Prostate gland (tissue), 2 donors: Measurements from ENCODE around the gene IFI16. TPM values are rescaled to one million over a fixed set of nuclear protein-coding genes. Genes with fewer than 3 reads are reported as not detected.
"Not testable (repeated sequence)": the region's sequence is repeated elsewhere in the genome, so short reads cannot be mapped to it uniquely, and the experiment has no call there.

ENCODE experiments used
- DNase-seq: peaks from one replicate; pipeline ENCODE4 v3.0.0-alpha.2; 2019; ENCODE audit warnings: low spot score
- H3K27ac ChIP-seq, 2 donors: fragments of 200-600 bp; sonication (generic); 2 replicates each; pipeline ENCODE4 v1.5.1; 2017 to 2019
- H3K27me3 ChIP-seq: fragments of 200-600 bp; sonication (generic); replicated peaks from 2 replicates; pipeline ENCODE4 v1.5.1; 2019; ENCODE audit not compliant: insufficient read depth
- H3K36me3 ChIP-seq, 2 donors: fragments of 200-600 bp; sonication (generic); 1 replicate in 1 of 2; 2 replicates in 1 of 2; pipeline versions ENCODE4 v1.5.1 to v1.8.1; 2017 to 2019
- H3K4me1 ChIP-seq: fragments of 200-600 bp; sonication (generic); replicated peaks from 2 replicates; pipeline ENCODE4 v1.5.1; 2019
- H3K4me3 ChIP-seq, 2 donors: fragments of 200-600 bp; sonication (generic); 2 replicates each; pipeline ENCODE4 v1.5.1; 2017 to 2019
- H3K9me3 ChIP-seq: fragments of 200-600 bp; sonication (generic); 2 replicates; pipeline ENCODE4 v1.5.1; 2017
- CTCF ChIP-seq, 4 experiments: fragments of 200-600 bp in 2 of 4; fragments of 450-650 bp in 2 of 4; sonication (generic) in 2 of 4; IDR thresholded peaks; 1 replicate in 3 of 4; 2 replicates in 1 of 4; pipeline ENCODE4 v1.5.1; 2016 to 2019; ENCODE audit warnings: antibody characterized with exemption in 4 of 4, mild to moderate bottlenecking in 2 of 4, moderate library complexity in 2 of 4
- POLR2A ChIP-seq: fragments of 450-650 bp; IDR thresholded peaks from one replicate; pipeline ENCODE4 v1.6.1; 2016; ENCODE audit warnings: antibody characterized with exemption, mild to moderate bottlenecking
- POLR2AphosphoS5 ChIP-seq: sonication (generic); formaldehyde crosslinking; IDR thresholded peaks from one replicate; pipeline ENCODE4 v1.6.1; 2017; ENCODE audit warnings: antibody characterized with exemption
- WGBS: methylation state at CpG from one replicate; pipeline ENCODE4 v1.1.5; 2018; 5-methylcytosine and 5-hydroxymethylcytosine counted together
- intact Hi-C: fragments of 100-400 bp; cut with DNase I; formaldehyde crosslinking; loops from one replicate; pipeline ENCODE4 v1.14.2; 2022
- total RNA-seq, 2 donors: library from RNA; depleted of rRNA; stranded (reverse); fragments of >200 nt; gene quantifications; one replicate each; pipeline ENCODE4 v1.1.0, GENCODE V29; 2016

The IFI16 gene
- total RNA-seq, 2 donors from 2014 or later: 18.2 to 61.3 TPM

DNA sequence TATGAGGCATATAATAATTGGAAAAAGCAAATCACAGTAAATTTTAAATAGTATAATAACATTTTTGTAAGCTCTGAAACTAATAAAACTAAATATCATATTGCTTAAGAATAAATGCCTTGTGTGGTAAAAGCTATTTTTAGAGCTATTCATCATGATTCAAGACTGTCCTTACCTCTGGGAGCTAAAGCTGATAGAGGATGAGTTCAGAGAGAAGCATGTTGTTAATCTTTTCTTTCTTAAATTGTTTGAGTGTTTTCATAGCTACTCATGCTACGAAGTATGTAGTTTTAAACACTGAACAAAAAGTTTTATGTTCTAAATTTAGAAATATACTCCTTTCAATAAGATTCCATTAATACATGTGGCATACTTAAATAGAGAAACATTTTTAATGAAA lies 30.5 kb downstream of the IFI16 start:
- Histone ChIP-seq H3K4me1 (no peaks in the 10 kb centered on the region), H3K36me3 (no peaks in the 10 kb centered on the region), H3K27me3 (no peaks in the 10 kb centered on the region), H3K27ac (no peak overlapping the region), H3K4me3 (no peak overlapping the region), H3K9me3 (no peaks in the 10 kb centered on the region)
- 89% methylated on average over 1 of the region's 1 CpG for WGBS
- intact Hi-C loops: no loop called here
- TF ChIP-seq CTCF (IDR thresholded peaks at IDR 0.05): no peak
- no peak for TF ChIP-seq POLR2AphosphoS5
- TF ChIP-seq POLR2A: no peak
- no peak for DNase-seq

- H3K4me3 ChIP-seq: no peak overlapping the region
- WGBS: 88% methylated on average over 7 of the region's 7 CpGs
- H3K27me3 ChIP-seq: no peaks in the 10 kb centered on the region
- H3K27ac ChIP-seq: no peak overlapping the region
- TF ChIP-seq POLR2A (no peak), CTCF (IDR thresholded peaks at IDR 0.05) (no peak), POLR2AphosphoS5 (no peak)
- no peaks in the 10 kb centered on the region for H3K36me3 ChIP-seq
- intact Hi-C loops: no loop called here
- DNase-seq: no peak
- H3K9me3 ChIP-seq: no peaks in the 10 kb centered on the region
- H3K4me1 ChIP-seq: no peaks in the 10 kb centered on the region
These were observed 31.4 kb downstream of the IFI16 start for GRCh38 chr1:159040893-159041724.

DNA sequence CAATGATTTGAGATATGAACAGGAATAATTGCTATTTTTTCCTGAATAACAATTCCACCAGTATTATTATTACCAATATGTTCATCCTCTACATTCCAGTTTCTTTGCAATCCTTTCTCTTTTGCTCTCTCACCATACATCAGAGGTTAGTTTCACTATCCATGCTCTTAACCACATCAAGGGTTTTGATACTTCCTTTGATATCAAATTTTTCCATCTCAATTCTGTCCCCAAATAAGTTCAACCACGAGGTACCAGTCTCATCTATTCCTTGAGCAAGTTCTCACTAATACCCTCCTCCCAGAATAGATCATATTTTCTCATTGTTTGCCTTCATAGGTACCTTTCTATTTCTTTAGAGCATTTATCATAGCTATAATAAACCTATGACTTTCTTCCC lies 36.8 kb downstream of the IFI16 start:
- H3K4me1 ChIP-seq, H3K36me3 ChIP-seq, intact Hi-C loops, H3K27me3 ChIP-seq, H3K27ac ChIP-seq, DNase-seq, H3K9me3 ChIP-seq, H3K4me3 ChIP-seq: not testable (repeated sequence)
- WGBS: 65% methylated on average over 1 of the region's 1 CpG

- TF ChIP-seq POLR2AphosphoS5 (no peak), POLR2A (no peak), CTCF (IDR thresholded peaks at IDR 0.05) (no peak)
- no peaks in the 10 kb centered on the region for H3K9me3 ChIP-seq
- H3K4me3 ChIP-seq: no peak overlapping the region
- no peak for DNase-seq
- H3K36me3 ChIP-seq: no peaks in the 10 kb centered on the region
- H3K27me3 ChIP-seq: no peaks in the 10 kb centered on the region
- intact Hi-C loops: no loop called here
- WGBS: 96% methylated on average over 2 of the region's 2 CpGs
- no peaks in the 10 kb centered on the region for H3K4me1 ChIP-seq
- H3K27ac ChIP-seq: no peak overlapping the region
These were observed 41.7 kb downstream of the IFI16 start for GRCh38 chr1:159051436-159051835.

DNA sequence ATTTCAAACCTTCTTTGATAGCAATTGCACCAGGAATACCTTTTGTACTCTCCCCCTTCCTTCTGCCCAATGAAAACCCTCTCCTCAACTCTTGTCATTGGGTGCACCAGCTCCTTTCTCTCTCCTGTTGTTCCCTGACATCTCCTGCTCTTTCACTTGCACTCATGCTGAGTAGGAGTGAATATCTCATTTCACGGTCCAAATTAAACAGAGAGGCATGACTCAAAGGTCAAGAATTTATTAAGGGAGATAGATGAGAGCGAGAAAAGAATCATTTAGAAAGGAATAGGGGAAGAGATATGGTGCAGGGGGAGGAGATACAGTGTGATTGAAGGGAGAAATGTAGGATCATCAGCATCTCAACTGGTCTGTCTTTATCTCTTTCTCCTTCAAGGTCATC lies 44.7 kb downstream of the IFI16 start:
- H3K36me3 ChIP-seq: no peaks in the 10 kb centered on the region
- DNase-seq: no peak
- TF ChIP-seq POLR2A (no peak), POLR2AphosphoS5 (no peak), CTCF (IDR thresholded peaks at IDR 0.05) (no peak)
- intact Hi-C loops: no loop called here
- H3K4me1 ChIP-seq: no peaks in the 10 kb centered on the region
- H3K4me3 ChIP-seq: no peak overlapping the region
- no peaks in the 10 kb centered on the region for H3K27me3 ChIP-seq
- H3K27ac ChIP-seq: no peak overlapping the region
- H3K9me3 ChIP-seq: no peaks in the 10 kb centered on the region
- 40% methylated on average over 2 of the region's 2 CpGs for WGBS
